Fibroblast of skin of right quadriceps (primary cell): ENCODE data around the gene HLTF.

Experiments
- DNase-seq: peaks from one replicate; pipeline ENCODE4 v3.0.0-alpha.2; 2013

HLTF gene

DNA sequence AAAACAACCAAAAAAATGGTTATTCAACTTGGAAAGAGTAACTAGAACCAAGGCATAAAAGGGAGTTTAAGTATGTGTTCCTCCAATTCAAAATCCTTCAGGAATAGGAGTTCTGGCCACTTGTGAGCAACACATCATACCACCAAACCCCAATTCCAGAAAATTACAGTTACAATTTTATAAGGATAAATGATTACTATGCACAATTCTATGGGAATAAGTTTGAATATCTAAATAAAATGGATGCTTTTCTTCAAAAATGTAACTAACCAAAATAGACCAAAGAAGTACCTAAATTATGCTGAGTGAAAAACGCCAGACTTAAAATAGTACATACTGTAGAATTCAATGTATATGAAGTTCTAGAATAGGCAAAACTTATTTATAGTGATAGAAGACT, 4.6 kb downstream of the HLTF start:
- DNase-seq = no peak

DNA sequence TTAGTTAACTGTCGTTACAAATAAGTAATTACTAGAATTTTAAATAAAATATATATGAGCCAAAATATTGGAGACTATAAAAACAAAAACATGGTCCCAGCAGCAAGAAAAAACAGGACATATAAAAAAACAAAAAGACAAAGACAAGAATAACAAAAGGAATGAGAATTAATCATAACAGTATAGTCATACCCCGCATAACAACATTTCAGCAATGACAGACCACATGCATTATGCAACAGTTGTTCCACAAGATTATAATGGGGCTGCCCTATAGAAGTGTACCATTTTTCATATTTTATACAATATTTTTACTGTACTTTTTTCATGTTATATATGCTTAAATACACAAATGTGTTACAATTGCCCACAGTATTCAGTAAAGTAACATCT, 5.6 kb downstream of the HLTF start:
- peak; percentile 48 for DNase-seq

DNA sequence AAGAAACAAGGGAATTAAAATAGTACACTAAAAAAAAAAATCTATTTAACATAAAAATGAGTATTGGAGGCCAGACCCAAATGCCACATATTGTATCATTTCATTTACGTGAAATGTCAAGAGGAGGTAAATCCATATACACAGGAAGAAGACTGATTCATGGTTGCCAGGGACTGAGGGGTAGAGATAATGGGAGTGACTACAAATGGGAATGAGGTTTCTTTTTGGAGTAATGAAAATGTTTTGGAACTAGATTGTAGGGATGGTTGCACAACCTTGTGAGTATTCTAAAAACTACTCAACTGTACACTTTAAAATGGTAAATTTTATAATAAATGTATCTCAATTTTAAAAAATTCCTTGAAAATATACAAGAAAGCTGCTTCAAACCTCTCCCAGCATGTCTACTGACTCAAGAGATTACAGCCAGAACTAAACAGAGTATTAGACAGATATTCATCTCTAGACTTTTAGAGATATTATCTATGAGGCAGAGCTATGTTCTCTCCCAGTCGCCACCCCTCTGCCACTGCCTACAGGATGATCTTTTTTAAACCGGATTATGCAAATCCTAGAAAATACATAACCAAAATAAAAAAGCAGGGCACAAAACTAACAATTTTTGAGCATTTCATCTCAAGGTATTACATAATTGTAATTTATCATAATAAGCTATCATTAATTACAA, 6.2 kb downstream of the HLTF start:
- DNase-seq = peak; percentile 11

DNA sequence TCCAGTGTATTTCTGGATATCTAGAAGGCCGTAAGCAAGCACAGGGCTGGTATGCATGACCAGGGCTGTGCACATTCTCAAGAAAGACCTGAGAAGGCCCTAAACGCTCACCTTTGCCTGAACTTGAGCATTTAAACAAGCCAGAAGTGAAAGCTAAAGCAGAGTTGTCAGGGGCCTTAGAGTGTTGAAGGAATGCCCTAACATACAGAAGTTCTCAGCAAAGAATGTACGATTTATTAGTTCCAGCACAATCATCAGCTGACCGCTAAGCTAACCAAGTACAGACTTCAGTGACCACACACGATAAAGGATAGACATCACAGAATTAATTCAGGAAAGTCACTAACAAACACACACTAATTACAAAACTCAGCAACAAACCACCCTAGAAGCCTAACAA, 8.7 kb downstream of the HLTF start:
- peak; percentile 60 for DNase-seq

DNA sequence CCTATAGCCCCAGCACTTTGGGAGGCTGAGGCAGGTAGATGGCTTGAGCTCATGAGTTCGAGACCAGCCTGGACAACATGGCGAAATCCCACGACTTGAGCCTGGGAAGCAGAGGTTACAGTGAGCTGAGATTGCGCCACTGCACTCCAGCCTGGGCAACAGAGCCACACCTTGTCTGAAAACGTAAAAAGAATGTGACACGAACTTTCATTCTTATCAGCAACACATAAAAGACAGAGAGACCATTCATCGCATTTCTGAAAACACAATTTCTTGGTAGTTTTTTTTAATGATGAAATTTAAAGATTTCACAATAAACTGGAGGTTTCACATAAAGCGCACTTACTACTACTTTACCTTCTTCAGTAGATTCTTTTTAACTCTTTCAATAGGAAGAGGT, 18.4 kb downstream of the HLTF start:
- DNase-seq = no peak

DNA sequence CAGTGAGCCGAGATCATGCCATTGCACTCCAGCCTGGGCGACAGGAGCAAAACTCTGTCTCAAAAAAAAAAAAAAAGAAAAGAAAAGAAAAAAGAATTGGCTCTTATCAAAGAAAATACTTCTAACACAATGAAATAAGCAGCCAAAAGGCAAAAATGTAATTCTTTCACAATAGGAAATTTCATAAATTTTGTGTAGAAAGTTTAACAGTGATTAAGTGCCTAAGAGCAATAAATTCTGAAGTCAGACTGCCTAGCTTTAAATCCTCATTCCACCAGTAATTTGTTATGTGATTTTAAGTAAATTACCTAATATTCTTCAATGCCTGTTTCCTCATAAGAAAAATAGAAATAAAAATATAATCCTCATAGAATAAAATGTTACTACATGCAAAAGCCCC, 24.6 kb downstream of the HLTF start:
- DNase-seq = no peak

DNA sequence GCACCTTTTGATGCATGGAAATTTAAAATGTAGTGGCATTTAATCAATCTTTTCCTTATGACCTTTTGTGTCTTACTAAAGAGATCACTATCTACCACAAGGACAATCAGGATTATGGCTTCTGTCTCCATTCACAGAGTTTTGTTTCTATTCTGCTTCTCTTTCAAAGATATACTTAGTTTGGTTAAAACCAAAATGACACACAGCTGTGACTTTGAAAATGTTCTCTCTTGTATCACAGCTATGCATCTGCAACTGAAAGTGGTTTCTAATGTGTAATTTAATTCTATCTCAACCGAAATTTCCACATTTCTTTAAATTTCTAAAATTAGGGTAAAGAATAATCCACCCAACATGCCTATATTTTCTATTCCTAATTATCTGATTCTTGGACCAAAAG, 27.7 kb downstream of the HLTF start:
- no peak for DNase-seq

DNA sequence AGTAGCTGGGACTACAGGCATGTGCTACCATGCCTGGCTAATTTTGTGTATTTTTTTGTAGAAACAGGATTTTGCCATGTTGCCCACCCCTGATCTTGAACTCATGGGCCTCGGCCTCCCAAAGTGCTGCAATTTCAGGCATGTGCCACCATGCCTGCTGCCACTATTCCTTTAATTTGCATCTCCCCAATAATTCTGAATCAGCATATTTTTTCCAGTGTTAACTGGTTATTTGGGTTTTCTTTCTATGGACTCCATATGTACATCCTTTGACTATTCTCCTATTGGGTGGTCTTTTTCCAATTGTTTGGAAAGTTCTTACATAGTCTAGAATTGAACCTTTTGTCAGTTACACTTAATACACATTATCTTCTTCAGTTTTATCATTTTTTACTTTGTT, 28.1 kb downstream of the HLTF start:
- no peak for DNase-seq

DNA sequence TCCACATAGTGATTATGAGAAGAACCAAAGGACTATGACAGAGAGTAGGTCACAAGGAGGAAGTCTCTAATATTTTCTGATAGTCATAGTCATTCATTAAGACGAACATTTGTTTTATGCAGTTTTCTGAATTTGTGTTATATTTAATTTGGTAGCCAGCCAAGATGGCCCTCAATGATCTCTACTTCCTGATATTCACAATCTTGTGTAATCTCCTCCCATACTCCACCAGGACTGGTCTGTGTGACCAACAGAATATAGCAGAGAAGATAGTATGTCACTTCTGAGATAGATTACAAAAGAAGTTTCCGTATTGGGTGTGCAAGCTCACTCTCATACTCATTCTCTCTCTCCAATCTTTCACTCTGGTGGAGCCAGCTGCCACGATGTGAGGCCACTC, 30.8 kb downstream of the HLTF start:
- DNase-seq = no peak

DNA sequence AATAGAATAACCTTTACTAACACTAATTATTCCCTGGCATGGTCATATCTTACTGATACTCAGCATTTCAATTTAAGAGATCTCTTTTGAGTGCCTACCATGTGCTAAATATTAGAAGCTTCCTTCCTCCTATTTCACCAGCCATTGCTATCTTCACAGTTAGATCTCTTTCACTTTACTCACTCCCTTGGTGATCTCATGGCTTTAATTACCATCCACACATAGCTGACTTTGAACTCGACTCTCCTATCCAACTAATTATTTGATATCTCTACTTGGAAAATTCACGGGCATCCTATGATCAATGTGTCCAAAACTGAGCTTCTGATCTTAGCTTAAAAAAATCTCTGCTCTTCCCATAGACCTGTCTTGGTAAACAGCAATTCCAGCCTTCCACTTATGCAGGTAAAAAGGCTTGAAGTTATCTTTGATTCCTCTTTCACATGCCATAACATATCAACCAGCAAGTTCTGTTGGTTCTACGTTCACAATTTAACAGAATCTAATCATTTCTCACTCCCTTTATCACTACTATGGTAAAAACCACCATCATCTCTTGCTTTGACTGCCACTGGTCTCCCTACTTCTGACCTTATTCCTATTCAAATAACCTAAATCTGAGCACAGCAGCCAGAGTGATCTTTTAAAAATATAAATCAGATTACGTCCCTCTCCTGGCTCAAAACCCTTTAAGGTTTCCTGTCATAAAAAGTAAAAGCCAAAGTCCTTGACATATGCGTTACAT, 41.8 kb downstream of the HLTF start:
- no peak for DNase-seq

DNA sequence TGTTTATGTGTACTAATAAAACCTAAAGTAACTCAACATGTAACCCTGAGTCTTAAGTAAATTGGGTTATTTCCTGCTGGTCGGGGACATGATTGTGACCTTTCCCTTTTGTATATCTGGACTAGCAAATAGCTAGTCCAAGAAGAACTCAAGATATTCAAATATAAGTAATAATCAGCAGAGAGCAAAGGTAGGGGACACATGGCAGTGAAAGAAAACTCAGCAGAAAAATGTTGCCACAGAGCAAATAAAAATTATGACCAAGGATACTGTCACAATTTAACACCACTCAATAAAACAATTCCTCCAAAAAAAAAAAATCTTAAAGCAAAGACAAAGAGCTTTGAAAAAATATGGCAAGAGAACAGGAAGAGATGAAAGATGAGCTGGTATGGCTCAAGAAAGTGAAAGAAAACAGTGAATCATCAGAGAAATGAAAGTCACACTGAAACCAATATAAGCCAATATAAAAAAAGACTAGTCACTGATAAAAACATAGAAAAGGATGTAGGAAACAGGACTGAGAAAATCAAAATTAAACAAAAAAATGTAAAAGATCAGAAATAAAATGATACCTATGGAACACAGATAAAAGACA, 43.4 kb downstream of the HLTF start:
- peak; percentile 49 for DNase-seq

DNA sequence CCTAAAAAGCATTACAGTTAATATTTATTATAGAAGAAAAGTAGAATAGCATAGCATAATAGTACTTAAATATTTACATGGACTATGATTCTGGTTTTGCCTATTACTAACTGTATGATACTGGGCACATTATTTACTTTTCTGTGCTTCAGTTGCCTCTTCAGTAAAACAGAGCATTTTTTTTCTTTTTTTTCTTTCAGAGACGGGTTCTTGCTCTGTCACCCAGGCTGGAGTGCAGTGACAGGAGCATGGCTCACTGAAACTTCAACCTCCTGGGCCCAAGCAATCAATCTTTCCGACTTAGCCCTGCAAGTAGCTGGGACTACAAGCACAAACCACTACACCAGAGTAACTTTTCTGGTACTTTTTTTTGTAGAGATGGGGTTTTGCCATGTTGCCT, 48.0 kb downstream of the HLTF start:
- no peak for DNase-seq

DNA sequence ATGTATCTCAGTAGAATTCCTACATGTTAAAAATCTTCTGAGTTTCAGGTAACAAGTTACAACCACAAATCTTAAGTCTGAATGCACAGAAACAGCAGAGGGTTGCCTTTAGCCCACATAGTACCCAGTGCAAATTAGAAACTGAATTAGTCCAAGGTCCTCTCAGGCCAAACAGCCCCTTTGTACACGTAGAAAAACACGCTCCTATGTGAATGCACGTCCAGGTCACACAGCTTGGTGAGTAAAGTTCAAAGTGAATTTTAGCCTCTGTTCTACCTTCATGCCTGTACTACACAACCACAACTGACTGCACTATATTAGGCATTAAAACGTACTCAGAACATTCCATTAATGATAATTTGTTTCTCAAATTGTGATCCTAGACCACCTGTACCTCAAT, 48.6 kb downstream of the HLTF start:
- no peak for DNase-seq

DNA sequence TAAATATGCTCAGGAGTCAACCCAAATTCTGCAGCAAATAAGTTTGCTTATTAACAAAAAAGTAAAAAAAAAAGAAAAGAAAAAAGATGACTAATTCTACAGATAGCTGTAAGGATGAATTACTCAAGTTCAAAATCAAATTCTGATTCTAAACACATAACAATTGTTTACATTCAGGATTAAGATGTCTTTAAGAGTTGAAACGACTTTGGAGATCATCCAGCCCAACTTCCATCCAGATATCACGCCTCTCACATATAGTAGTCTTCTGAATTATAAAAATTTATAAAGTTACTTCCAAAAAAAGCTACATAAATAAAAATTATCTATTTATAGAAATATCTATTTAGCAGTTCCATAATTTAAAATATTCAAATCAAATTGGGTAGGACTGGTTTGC, 55.2 kb downstream of the HLTF start:
- DNase-seq = no peak

DNA sequence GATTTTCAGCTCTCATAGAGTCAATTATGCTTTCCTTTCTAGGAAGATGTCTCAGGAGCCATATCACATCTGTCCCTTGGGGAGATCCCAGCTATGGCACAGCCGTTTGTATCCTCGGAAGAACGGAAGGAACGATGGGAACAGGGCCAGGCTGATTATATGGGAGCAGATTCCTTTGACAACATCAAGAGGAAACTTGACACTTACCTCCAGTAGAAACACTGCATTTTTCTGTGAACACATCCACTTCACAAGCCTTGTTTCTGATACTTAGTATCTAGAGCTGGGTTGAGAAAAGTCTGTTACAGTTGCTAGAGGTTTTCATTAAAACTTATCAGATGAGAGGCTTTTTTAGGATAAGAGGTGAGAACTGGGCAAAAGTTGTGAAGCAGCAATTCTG, 59.6 kb downstream of the HLTF start:
- no peak for DNase-seq

DNA sequence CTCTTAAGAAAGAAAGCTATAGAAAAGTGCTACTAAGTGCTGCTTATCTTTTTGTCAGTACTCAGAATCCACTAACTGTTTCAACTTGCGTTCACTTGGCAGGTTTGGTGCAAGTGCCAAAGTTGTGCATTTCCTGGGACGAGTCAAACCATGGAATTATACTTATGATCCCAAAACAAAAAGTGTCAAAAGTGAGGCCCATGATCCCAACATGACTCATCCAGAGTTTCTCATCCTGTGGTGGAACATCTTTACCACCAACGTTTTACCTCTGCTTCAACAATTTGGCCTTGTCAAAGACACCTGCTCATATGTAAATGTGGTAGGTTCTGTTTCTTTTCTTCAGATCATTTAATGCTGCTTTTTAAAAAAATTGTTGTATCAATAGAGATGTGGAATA, 62.4 kb downstream of the HLTF start:
- DNase-seq = no peak

DNA sequence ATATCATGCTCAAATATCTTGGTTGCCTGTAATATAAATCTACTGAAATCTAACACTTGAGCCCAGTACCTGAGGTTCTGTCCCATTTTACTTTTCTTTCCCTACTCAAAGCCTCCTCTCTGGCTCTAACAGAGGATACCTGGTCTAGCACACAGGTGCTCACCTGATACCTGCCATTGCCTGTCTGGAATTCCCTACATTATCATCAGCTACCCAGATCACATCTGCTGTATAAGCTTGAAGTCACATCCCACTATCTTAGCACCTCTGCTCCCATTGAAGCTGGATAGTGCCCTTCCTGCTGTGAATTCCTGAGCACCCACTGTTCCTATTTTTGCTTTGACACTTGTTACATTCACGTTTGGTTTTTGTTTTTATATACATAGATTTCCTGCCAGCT, 64.5 kb downstream of the HLTF start:
- no peak for DNase-seq

DNA sequence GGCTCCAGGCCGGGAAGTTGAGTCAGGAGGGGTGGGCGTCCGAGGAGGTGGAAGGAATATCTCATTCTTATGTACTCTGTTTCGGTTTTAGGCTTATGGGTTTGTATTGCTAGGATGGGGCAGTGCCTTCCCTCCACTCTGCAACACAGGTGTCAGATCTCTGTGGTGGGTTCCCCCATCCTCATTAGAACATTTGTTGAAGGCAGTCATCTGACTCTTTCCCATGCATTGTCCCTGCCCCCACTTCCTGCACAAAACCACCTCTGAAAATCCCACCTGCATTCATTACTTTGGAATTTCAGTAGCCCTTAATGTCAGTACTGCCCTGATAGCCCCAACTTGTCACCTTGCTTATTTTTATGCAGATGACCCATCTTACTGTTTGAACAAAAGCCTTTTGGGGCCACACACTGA, 65.5 kb downstream of the HLTF start:
- DNase-seq = no peak

DNA sequence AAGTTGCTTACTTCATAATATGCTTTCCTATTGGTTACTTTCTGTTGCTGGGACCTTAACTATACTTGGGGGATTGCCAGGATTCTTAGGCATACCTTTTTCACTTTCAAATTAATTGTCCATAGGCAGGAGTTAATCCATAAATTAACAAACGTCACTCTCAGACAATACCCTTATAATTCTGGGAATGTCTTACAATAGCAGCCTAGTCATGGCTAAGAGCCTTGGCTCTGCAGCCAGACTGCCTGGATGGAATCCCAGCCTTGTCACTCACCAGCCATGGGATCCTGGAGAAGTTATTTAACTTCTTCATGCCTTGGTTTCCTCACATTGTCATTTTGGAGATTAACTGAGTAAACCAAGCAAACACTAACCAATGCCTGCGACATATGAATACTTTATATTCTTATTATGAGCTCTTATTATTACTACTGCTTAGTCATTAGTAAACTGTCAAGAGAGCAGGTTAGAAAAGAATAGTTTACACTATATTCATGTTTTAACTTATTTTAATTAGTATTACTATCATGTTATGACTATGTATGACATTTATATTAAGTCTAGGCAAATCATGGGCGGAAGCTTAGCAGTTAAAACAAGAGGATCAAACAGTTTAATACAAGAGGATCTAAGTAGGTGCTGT, 66.0 kb downstream of the HLTF start:
- DNase-seq = no peak

DNA sequence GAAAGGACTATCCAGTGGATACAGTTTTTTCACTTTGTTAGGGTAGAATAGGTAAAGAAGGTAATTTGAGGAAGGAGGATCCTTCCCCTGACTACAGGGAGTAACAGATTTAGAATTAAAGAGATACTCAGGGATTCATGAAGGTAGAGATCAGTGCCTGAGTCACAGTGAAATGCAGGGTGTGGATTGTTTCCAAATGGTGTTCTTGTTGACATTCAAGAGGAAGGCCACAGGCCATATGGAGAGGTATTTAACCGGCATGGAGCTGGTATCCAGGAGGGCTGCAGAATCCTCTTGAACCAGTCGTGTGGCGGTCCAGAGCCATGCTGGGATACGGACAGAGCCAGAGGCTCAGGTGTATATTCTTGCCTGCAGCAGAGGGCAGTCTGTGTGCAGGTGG, 66.8 kb downstream of the HLTF start:
- no peak for DNase-seq

DNA sequence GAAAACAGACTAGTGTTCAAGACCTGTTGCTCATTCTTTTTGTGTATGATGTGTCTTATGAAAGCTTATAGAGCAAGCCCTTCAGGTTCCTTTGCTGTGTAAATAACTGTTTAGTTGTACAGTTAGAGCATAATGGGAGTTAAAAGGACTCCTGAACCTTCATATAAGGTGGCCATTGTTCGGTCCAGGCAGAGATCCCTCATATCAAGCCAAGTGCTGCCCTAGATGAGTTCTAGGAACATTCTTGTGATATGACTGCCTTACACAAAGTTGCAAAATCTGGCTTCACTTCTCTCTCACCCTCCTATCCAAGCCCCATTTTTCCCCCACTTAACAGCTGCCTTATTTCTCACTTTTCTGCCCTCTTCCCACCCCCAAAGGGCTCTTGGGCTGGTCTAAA, 68.1 kb downstream of the HLTF start:
- peak; percentile 31 for DNase-seq

DNA sequence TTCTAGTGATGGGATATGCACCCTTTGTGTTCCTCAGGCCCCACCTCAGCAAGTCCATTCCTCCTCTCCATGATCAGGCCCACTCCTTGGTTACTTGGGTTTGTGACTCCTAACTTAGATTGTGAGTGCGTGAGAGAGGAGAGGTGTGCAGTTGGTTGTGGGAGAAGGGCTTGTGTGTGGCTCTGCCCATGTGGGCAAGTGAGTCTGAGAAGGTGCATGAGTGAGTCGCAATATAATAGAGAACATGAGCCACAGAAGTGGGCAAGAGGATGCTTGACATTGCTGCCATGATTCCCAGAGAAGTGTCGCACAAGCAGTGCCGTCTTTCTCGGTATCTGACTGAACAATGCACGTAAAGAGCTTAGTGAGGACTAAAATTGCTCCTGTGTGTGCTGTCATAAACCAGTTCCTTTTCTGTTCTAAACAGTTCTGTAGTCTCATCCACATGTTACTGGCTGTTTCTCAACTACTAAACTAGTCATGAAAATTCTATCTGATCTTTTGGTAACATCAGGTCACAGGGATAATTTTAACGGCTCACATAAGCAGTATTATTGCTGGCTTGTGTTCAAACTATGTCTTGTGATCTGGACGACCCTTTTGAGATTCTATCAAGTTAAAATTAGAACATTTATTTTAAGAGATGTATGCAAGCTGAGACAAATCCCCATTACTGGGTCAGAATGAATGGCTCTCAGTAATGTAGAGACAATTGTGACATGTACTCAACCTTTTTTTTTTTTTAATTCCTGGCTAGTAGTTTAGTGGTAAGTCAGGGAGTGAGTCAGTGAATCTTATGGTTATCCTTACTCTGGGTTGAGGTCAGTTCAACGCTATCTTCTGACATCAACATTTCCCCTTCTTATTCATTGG, 69.4 kb downstream of the HLTF start:
- DNase-seq = peak; percentile 94

DNA sequence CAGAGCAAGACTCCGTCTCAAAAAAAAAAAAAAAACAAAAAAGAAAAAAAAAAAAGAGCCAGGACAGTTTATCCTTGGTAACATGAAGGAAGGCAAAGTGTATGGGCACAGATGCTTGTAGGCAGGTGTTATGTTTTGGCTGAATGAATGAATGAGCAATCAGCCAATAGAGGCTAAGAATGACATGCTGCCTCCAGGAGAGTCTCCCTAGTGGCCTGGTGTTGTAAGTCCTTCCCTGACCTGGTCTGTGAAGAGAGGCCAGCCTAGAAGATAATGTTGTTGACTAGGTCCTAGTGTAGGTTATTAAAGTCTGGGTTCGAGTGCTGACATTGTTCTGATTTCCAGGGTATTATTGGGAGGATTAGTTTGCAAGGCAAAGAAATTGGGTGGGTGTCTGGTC, 70.1 kb downstream of the HLTF start:
- no peak for DNase-seq
